HG02763 (cell line): ENCODE measurements around the gene HDDC2.

Source experiments
- ATAC-seq: cut with Tn5 transposase; IDR thresholded peaks from one replicate; pipeline ENCODE4 v1.9.1; 2021; ENCODE audit warnings: mild to moderate bottlenecking, moderate library complexity; ENCODE audit not compliant: unreplicated experiment

Gene HDDC2, protein sequence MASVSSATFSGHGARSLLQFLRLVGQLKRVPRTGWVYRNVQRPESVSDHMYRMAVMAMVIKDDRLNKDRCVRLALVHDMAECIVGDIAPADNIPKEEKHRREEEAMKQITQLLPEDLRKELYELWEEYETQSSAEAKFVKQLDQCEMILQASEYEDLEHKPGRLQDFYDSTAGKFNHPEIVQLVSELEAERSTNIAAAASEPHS

DNA sequence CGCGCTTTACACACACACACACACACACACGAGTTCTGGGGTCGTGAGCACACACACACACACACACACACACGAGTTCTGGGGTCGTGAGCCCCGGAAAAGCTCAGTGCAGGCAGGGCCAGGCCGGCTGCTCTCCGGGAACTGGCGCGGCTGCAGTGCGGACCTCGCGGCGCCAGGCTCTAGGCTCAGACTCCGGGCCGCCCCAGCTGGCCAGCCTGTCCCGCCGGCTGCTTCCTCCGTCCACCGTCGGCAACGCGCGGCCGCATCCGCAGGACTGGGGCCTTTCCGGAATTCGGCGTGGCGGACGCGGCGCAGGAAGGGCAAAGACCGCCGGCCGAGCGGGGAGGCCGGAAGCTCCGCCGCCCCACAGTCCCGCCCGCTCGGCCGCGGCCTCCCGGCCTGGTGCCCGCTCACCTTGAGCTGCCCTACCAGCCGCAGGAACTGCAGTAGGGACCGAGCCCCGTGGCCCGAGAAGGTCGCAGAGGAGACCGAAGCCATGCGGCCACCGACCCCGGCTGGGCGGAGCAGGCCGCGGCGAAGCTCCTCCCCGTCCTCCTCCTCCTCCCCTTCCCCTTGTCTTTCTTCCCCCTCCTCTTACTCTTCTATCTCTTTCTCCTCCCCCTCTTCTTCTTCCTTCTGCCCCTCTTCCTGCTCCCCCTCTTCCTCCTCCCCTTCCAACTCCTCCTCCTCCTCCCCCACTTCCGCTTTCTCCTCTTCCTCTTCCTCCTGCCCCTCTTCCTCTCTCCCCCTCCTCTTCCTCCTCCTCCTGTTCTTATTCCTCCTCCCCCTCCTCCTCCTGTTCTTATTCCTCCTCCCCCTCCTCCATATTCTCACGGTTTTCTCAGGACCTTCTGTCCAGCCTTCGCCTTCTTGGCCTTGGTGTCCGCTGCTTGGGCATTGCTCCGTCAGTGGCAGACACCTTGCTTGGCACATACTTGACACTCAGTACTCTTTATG, at the start of gene HDDC2:
TSS of gene HDDC2 (minus strand) at position 533 of the 957 bp plus-strand sequence. CDS start at position 498, 35 bp downstream.
- ATAC-seq, result peak; percentile 92

GRCh38 chr6:125346926-125347563, 45.3 kb upstream of the HDDC2 start:
- ATAC-seq, result peak; percentile 79

DNA sequence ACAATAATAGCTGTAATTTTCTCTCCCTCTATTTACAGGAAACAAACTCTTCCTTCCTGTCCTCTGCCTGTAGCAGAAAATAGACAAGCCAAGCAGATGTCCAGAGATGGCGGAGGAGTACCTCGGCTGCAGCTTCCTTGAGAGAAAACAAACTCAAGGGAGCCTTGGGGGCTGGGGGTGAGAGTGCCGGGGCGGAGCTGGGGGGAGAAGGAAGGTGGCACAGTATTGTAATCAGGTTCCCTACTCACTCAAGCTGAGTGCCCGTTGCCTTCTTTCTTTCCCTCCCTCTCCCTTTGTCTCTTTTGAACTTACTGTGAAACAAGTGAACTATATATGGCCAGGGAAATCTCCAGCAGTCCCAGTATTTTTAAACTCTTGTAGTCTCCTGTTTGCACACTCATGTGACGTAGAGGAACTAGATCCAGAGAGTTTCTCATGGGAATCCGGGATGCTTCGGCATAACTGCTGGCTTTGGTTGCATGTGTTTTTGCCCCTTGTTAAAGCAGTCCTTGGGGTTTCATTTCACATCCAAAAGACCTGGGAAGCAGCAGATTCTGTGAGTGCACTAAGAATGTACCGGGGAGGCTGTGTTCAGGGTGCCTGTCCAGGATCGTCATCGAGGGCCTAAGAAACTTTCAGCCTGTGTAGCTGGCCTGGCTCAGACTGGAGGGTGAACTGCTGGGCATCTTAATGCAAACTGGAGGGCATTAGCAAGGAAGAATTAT, 44.6 kb upstream of the HDDC2 start:
- peak; percentile 51 for ATAC-seq

DNA sequence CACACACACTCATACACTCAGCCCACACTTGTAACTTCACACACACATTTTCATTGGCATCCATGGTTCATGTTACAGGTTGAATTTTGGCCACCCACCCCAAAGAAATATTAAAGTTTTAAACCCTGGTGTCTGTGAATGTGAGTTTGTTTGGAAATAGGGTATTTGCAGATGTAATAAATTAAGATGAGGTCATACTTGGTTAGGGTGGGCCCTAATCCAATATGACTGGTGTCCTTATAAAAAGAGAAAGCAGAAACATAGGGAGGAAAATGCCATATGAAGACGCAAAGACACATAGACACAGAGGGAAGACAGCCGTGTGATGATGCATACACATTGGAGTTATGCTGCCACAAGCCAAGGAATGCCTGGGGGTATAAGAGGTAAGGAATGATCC, 39.7 kb upstream of the HDDC2 start:
- ATAC-seq, result no peak

- no peak for ATAC-seq
Observed at GRCh38 chr6:125340991-125341390, 39.2 kb upstream of the HDDC2 start.

- no peak for ATAC-seq
Observed at GRCh38 chr6:125340175-125340835, 38.5 kb upstream of the HDDC2 start.

GRCh38 chr6:125339653-125340052, 37.9 kb upstream of the HDDC2 start:
- no peak for ATAC-seq

- no peak for ATAC-seq
Observed at GRCh38 chr6:125338381-125338780, 36.6 kb upstream of the HDDC2 start.

GRCh38 chr6:125337706-125338105, 35.9 kb upstream of the HDDC2 start:
- ATAC-seq, result no peak

- ATAC-seq, result no peak
Observed at GRCh38 chr6:125332664-125333063, 30.9 kb upstream of the HDDC2 start.

DNA sequence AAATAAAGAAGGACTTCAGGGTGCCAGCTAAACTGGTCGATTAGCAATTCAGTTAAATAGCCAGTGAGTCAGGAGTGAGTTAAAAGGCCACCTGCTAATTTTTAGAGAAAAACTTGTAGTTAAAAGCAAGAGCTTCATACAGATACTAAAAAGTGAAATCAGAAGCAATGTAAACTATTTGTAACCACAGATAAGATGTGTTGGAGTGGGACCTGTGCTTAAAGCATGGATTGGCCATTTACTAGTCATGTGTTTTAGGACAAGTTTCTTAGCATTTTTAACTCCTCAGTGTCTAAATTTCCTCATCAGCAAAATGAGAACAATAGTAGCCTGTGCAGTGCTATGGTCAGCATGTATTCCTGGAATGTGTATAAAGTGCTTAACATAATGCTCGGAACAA, 23.8 kb upstream of the HDDC2 start:
- no peak for ATAC-seq

GRCh38 chr6:125323376-125323775, 21.6 kb upstream of the HDDC2 start:
- ATAC-seq, result no peak

DNA sequence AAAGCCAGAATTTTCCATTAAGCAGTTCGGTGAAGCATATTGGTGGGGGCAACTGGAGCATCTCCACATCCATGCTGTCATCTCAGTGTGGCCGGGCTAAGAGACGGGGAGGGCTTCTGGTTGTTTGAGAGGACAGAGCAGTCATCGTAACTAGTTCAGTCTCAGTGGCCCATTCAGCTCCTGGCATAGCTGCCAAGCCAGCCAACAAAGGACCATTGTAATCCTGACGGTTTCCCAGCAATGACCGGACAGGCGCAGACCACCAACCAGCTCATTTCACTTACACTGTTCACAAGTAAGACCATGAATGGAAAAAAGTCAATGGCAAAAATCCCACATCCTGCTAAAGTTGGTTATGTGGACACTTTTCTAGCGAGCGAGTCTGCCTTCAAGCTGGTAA, 14.9 kb upstream of the HDDC2 start:
- no peak for ATAC-seq

DNA sequence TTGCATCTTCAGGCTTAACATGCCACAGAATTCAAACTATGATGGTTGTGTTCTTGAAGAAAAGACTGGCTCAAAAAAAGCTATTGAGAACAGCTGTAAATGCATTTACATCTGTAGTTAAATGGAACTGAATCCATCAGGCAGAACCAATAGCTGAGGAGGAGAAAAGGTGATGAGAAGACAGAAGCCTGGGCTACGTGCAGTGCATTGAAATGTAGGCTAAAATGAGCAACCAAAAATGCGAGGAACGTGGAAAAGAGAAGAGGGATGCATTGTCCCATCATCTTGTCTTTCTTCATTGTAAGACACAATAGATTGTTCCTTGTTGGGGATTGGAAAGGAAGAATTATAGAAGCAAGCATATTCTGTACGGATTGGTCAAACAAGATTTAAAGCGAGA, 13.8 kb upstream of the HDDC2 start:
- ATAC-seq, result no peak

DNA sequence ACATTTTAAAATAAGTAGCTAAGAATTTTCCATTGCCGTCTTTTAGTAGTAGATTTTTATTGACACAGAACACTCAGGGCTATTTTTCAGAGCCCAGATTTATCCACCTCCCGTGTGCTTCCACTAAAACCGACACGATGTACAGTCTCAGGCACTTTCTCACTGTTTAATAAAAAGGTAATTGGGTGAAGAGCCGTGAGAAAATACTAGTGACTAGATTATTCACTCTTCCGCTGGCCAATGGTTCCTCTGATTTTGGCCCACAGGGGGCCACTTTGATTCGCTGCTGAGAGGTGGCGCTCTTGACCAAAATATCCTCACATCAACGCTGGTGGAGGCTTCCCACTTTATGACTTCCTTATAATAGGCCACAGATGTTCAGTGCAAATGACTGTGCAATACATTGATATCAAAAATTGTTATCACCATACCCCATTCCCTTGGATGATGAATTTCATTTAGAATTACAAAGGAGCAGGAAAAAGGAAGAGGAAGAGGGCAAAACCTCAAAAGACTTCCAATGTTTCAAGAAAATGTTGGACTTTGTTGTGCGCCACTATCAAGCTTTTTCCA, 12.3 kb upstream of the HDDC2 start:
- peak; percentile 75 for ATAC-seq

DNA sequence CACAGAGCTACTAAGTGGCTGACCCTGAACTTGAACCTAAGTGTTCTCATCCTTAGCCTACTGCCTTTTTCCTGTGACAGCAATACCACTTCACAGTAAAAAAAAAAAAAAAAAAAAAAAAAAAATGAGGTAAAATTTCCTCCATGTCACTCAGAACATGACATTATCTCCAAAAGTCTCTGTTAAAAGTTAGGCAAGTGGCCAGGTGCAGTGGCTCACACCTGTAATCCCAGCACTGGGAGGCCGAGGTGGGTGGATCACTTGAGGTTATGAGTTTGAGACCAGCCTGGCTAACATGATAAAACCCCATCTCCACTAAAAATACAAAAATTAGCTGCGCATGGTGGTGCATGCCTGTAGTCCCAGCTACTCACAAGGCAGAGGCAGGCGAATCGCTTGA, 11.2 kb upstream of the HDDC2 start:
- ATAC-seq, result no peak

DNA sequence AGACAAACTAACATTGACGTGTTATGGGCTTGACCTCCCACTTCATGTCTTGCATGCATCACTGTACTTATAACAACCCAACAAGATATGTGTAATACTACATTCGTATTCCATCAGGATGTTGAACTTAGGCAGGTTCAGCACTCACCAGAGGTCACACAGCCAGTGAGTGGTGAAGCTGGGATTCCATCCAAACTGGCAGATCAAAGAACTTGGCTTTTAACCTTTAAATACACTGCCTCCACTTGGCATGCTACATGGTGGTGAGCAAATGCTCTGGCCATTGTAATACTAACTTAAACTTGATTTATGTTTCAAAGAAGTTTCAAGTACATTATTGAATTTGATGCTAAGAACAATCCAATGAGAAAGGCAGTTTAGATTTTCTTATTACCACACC, 10.7 kb upstream of the HDDC2 start:
- ATAC-seq, result no peak

GRCh38 chr6:125310994-125311649, 9.4 kb upstream of the HDDC2 start:
- ATAC-seq, result peak; percentile 90

DNA sequence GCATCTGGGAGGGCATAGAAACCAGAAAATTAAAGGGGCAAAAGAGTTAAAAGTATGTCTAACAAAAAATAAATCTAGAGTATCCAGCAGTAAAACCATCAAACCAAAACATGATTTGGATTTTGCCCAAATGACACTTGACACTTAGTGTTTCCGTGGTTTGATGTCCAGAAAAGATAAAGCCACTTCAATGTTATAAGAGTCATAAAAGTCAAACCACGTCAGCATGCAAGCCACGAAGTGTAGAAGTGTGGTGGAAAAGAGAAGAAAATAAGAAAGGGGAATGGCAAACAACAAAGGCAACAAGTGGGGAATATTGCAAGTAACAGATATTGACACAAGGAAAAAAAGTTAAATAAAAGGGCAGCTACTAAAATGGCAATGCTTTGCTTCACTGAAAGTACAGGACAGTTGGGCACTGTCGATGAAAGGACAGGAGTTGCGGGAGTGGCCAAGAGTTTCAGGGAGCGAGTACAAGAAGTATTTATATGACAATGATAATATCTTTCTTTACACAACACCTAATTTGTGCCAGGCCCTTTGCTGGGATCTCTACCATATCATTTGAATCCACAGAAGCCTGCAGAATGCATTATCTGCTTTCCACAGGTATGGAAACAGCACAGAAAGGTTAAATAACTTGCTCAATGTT, 6.3 kb upstream of the HDDC2 start:
- no peak for ATAC-seq
